ENCODE measurements around the gene TBC1D22A.

DNA sequence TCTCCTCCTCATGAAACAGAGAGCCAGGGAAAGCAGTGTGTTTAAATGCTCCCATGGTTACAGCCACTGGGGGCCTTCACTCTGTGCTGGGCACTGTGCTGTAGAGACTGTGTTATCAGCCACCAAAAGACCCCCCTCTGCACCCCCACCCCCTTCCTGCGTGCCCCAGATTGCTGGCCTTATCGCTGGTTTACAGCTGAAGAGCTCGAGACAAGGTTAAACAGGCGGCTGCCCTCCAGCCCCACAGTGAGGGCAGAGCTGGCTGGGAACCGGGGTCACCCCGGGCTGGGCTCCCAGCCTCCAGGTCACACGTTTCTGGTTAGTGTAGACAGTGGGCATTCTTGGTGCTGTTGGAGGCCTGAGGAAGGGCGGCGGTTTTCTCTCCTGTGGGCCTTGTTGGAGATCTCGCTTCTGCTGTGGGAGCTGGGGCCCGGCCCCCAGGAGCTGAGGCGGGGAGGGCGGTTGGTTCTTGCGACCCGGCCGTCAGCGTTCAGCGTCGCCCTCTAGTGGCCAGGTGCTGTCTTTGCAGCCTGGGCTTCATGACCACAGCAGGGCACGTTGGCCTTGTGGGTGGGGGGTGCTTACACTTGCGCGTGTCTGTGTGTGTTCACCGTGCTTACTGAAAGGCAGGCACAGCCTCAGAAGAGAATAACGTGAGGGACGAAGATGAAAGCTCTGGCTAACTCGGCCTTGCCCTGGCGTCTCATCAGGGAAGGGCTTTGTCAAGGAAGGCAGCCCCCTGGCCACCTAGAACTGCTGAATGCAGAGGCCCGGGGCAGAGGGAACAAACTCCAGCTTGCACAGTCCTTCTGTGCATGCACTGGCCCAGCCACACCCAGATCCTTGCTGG is 40.8 kb downstream of the TBC1D22A start:
- TF ChIP-seq EZH2 (IDR thresholded peaks at IDR 0.05; ENCODE audit: borderline replicate concordance, low read depth, low read length, severe bottlenecking), result no peak
- no peak for TF ChIP-seq MYC (IDR thresholded peaks at IDR 0.05; ENCODE audit: low read depth, low read length)
- TF ChIP-seq POLR2AphosphoS5 (IDR thresholded peaks at IDR 0.05; ENCODE audit: insufficient read depth, low read depth, low read length), result no peak
